Keratinocyte (primary cell): ENCODE data around the gene MROH7.

Experiments
- EZH2 ChIP-seq: IDR thresholded peaks from one replicate; pipeline ENCODE4 v1.6.1; 2012; ENCODE audit warnings: inconsistent platforms, mild to moderate bottlenecking, low read length, moderate library complexity
- TF ChIP-seq, protein P1 (sequence below), 3 experiments: IDR thresholded peaks in 1 of 3; conservative IDR thresholded peaks in 1 of 3; optimal IDR thresholded peaks in 1 of 3; 2 replicates in 2 of 3; 3 replicates in 1 of 3; pipeline versions ENCODE3 to v1.5.1; 2011; ENCODE audit warnings: low read length in 3 of 3, mild to moderate bottlenecking in 3 of 3, moderate library complexity in 2 of 3, control low read depth in 1 of 3, inconsistent platforms in 1 of 3; ENCODE audit not compliant: insufficient read depth in 2 of 3; ENCODE audit errors: extremely low read depth in 1 of 3

DNA sequence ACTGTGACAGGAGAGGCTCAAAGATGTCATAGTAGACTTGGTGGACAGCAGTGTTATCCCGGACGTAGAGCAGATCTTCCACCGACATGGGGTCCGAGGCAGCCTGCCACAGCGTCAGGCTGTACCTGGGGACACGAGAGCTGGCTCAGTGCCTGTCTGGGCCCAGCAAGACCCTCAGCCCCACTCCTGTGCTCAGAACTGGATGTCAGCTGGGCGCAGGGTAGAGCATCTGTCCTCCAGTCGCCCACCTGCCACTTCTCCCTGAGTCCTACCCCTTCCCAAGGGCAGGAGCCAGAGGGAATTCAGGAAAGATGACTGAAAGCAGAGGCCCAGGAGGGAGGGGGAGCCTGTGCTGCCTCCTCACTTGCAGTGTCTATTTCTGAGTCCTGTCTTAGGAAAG is 30.0 kb upstream of the MROH7 start:
- TF ChIP-seq, protein P1, sequence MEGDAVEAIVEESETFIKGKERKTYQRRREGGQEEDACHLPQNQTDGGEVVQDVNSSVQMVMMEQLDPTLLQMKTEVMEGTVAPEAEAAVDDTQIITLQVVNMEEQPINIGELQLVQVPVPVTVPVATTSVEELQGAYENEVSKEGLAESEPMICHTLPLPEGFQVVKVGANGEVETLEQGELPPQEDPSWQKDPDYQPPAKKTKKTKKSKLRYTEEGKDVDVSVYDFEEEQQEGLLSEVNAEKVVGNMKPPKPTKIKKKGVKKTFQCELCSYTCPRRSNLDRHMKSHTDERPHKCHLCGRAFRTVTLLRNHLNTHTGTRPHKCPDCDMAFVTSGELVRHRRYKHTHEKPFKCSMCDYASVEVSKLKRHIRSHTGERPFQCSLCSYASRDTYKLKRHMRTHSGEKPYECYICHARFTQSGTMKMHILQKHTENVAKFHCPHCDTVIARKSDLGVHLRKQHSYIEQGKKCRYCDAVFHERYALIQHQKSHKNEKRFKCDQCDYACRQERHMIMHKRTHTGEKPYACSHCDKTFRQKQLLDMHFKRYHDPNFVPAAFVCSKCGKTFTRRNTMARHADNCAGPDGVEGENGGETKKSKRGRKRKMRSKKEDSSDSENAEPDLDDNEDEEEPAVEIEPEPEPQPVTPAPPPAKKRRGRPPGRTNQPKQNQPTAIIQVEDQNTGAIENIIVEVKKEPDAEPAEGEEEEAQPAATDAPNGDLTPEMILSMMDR (optimal IDR thresholded peaks at IDR 0.05 in 1 of 3, IDR thresholded peaks at IDR 0.05 in 1 of 3, conservative IDR thresholded peaks at IDR 0.05 in 1 of 3; ENCODE audit: extremely low read depth in 1 of 3, insufficient read depth in 2 of 3, low read length in 3 of 3): no peak
- TF ChIP-seq EZH2: no peak
